Kidney tubule cell (primary cell): ENCODE data around the gene CCL18.
"Not testable (repeated sequence)": the region's sequence is repeated elsewhere in the genome, so short reads cannot be mapped to it uniquely, and the experiment has no call there.

ENCODE experiments used
- DNase-seq: peaks from one replicate; pipeline ENCODE4 v3.0.0-alpha.2; 2018; ENCODE audit warnings: low spot score

The CCL18 gene

GRCh38 chr17:36104246-36104645 is 40.2 kb downstream of the CCL18 start:
- not testable (repeated sequence) for DNase-seq

GRCh38 chr17:36104701-36105181 is 40.7 kb downstream of the CCL18 start:
- DNase-seq, result no peak

- DNase-seq, result no peak
These were observed 41.9 kb downstream of the CCL18 start for GRCh38 chr17:36105781-36106492.

- DNase-seq, result no peak
These were observed 42.4 kb downstream of the CCL18 start for GRCh38 chr17:36106493-36106835.

- no peak for DNase-seq
These were observed 43.6 kb downstream of the CCL18 start for GRCh38 chr17:36107660-36108059.

- not testable (repeated sequence) for DNase-seq
These were observed 44.2 kb downstream of the CCL18 start for GRCh38 chr17:36108265-36108664.

GRCh38 chr17:36111068-36111490 is 47.0 kb downstream of the CCL18 start:
- DNase-seq, result no peak

GRCh38 chr17:36112572-36112971 is 48.5 kb downstream of the CCL18 start:
- DNase-seq, result no peak

GRCh38 chr17:36113131-36113530 is 49.1 kb downstream of the CCL18 start:
- not testable (repeated sequence) for DNase-seq

GRCh38 chr17:36114971-36115648 is 51.0 kb downstream of the CCL18 start:
- not testable (repeated sequence) for DNase-seq

- DNase-seq, result not testable (repeated sequence)
These were observed 51.5 kb downstream of the CCL18 start for GRCh38 chr17:36115649-36115977.

- no peak for DNase-seq
These were observed 53.7 kb downstream of the CCL18 start for GRCh38 chr17:36117505-36118382.

- no peak for DNase-seq
These were observed 54.6 kb downstream of the CCL18 start for GRCh38 chr17:36118477-36119353.

- DNase-seq, result no peak
These were observed 56.1 kb downstream of the CCL18 start for GRCh38 chr17:36120221-36120620.

GRCh38 chr17:36121099-36121498 is 57.0 kb downstream of the CCL18 start:
- DNase-seq, result not testable (repeated sequence)
